ENCODE data around the gene FRA10AC1. TPM values are rescaled to one million over a fixed set of nuclear protein-coding genes. Genes with fewer than 3 reads are reported as not detected.

FRA10AC1 gene
- total and polyA plus RNA-seq, 2 of the 13 experiments (the other 11 are each of a cell fraction or from before 2014, with no cell fraction given): 5.3 to 7.4 TPM

DNA sequence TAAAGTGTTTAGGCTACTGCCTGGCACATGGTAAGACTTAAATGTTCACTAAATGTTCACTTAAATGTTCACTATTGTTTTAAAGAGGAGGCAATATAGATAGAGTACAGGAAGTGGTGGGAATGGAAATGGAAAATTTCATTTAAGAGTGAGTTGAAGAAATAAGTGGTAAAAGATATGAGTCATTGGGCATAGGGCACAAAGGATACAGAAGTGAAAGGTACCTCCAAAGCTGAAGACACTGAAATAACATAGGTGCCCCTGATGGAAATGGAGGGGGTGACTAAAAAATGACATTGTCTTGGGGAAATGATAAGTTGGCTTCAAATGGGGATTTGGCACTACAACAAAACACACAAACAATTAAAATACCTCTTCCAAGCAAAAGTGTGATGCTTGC, 5.2 kb upstream of the FRA10AC1 start (continued):
- no peak for TF ChIP-seq ZNF101 (CRISPR knock-in tag; IDR thresholded peaks at IDR 0.05; ENCODE audit: borderline replicate concordance, low read depth)
- TF ChIP-seq SSRP1 (CRISPR knock-in tag; IDR thresholded peaks at IDR 0.05): no peak
- no peak for TF ChIP-seq ZNF343 (CRISPR knock-in tag; IDR thresholded peaks at IDR 0.05)
- TF ChIP-seq ZNF776 (CRISPR knock-in tag; IDR thresholded peaks at IDR 0.05): no peak
- no peak for TF ChIP-seq CREB3 (CRISPR knock-in tag; IDR thresholded peaks at IDR 0.05)
- no peak for TF ChIP-seq NFIB (CRISPR knock-in tag; IDR thresholded peaks at IDR 0.05; ENCODE audit: borderline replicate concordance)
- TF ChIP-seq RFX3 (CRISPR knock-in tag; IDR thresholded peaks at IDR 0.05): no peak
- TF ChIP-seq THYN1 (CRISPR knock-in tag; IDR thresholded peaks at IDR 0.05; ENCODE audit: borderline replicate concordance, low read depth): no peak
- TF ChIP-seq SMC3 (IDR thresholded peaks at IDR 0.05; ENCODE audit: low read length): no peak
- no peak for TF ChIP-seq FUBP1 (CRISPR knock-in tag; IDR thresholded peaks at IDR 0.05; ENCODE audit: borderline replicate concordance)
- TF ChIP-seq ZNF432 (CRISPR knock-in tag; IDR thresholded peaks at IDR 0.05; ENCODE audit: borderline replicate concordance): no peak

DNA sequence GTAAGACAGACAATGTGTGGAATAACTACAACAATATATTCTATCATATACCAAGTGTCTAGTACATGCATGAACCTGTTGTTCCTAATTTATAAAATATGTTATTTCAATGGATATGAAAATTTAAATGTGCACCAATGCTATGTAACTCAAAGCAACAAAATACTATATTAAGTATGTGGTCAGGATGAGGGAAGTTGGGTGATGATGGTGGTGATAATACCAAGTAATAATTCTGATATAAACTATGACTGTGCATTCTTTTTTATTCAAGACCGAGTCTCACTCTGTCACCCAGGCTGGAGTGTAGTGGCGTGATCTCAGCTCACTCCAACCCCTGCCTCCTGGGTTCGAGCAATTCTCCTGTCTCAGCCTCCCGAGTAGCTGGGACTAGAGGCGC, 2.1 kb upstream of the FRA10AC1 start:
- H3K27me3 ChIP-seq (ENCODE audit: control insufficient read depth in 1 of 2, insufficient read depth in 2 of 2, low read length in 2 of 2): peaks cover 0 to 3% of the 10 kb centered on the region in 2 experiments; a peak in 1 of 5 replicates
- no TSS peak for BruUV-seq (replicated peaks)
- intact Hi-C loops (cut with micrococcal nuclease; ENCODE audit: unreplicated experiment) (no loop called here), in situ Hi-C loops (cut with HindIII; ENCODE audit: extremely low pct_ligation_motif_present, low pct_unique_long_range_greater_than_20kb) (loop anchor here (10.0 kb wide), 1 partner anchor 110 kb away; no protein-coding TSS in a partner anchor)
- H3K27ac ChIP-seq (ENCODE audit: extremely low read length, insufficient read depth, low read length): no peak overlapping the region
- 81% methylated on average over 5 of the region's 5 CpGs for WGBS (ENCODE audit: low lambda C conversion rate)
- POLR2A ChIA-PET: no interaction called here
- no peaks in the 10 kb centered on the region for H4K20me1 ChIP-seq (ENCODE audit: insufficient read depth, low read length)
- no peak for FAIRE-seq
- ATAC-seq: no peak
- H3K36me3 ChIP-seq (replicated peaks in 1 of 2; ENCODE audit: control insufficient read depth in 1 of 2, insufficient read depth in 2 of 2, low read length in 2 of 2): peaks cover 0 to 2% of the 10 kb centered on the region in 2 experiments; a peak in 1 of 5 replicates
- H3K9ac ChIP-seq (ENCODE audit: insufficient read depth, low read depth, low read length): no peak overlapping the region
- DNase-seq (ENCODE audit: low spot score): no peak
- no peaks in the 10 kb centered on the region for H3K9me3 ChIP-seq (ENCODE audit: low read length)
- H2AFZ ChIP-seq (ENCODE audit: low read length): no peak overlapping the region
- H3K79me2 ChIP-seq (ENCODE audit: insufficient read depth, low read length): peaks cover 8% of the 10 kb centered on the region
- no peak overlapping the region for H3K4me3 ChIP-seq (replicated peaks in 1 of 3; ENCODE audit: insufficient read depth in 1 of 3, low read depth in 2 of 3, low read length in 3 of 3)
- CTCF ChIA-PET (ENCODE audit: low intra/inter-chr PET ratio, low total read pairs): no interaction called here
- peaks cover 21% of the 10 kb centered on the region for H3K4me1 ChIP-seq (ENCODE audit: insufficient read depth, low read length)
- H3K4me2 ChIP-seq (ENCODE audit: low read depth, low read length): no peak overlapping the region
- TF ChIP-seq, protein P1, sequence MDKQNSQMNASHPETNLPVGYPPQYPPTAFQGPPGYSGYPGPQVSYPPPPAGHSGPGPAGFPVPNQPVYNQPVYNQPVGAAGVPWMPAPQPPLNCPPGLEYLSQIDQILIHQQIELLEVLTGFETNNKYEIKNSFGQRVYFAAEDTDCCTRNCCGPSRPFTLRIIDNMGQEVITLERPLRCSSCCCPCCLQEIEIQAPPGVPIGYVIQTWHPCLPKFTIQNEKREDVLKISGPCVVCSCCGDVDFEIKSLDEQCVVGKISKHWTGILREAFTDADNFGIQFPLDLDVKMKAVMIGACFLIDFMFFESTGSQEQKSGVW (CRISPR knock-in tag; IDR thresholded peaks at IDR 0.05; ENCODE audit: borderline replicate concordance): no peak

Measured in HepG2 (cell line).